ENCODE results near the gene MS4A3.

The MS4A3 gene

DNA sequence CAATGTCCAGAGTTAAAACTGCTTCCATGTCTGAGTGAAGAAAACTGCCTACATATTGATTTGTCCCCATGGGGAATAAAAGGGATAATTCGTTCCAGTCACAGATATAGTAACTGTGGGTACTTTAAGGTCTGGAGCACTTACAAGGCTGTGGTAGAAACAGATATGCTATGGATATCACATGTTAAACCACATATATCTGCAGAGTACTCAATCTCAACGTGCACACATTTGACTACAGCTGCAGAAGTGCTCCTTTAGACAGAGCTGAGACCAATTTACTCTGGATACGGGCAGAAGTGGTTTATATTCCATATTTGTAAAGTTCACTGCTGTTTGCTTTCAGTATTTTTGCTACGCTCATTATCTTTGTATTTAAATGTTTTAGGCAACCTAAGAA, 22.3 kb downstream of the MS4A3 start:
- no peak overlapping the region for H3K27ac ChIP-seq (replicated peaks)
- peak in 1 of 2 experiments; percentile 5 for DNase-seq (ENCODE audit: low read depth in 1 of 2, low spot score in 1 of 2)
- H3K4me3 ChIP-seq (replicated peaks; ENCODE audit: insufficient read depth, low read length): no peak overlapping the region
- no peaks in the 10 kb centered on the region for H3K27me3 ChIP-seq (ENCODE audit: insufficient read depth, poor library complexity, severe bottlenecking)
- TF ChIP-seq GABPA (IDR thresholded peaks at IDR 0.05; ENCODE audit: low read depth): no peak
- no peak for TF ChIP-seq REST (IDR thresholded peaks at IDR 0.05; ENCODE audit: insufficient replicate concordance, low read depth)
- no peak for TF ChIP-seq CTCF (IDR thresholded peaks at IDR 0.05; ENCODE audit: insufficient read depth, low read length)
- TF ChIP-seq SPI1 (IDR thresholded peaks at IDR 0.05; ENCODE audit: borderline replicate concordance, low read depth): no peak
- TF ChIP-seq POLR2AphosphoS5 (IDR thresholded peaks at IDR 0.05; ENCODE audit: low read depth): no peak

DNA sequence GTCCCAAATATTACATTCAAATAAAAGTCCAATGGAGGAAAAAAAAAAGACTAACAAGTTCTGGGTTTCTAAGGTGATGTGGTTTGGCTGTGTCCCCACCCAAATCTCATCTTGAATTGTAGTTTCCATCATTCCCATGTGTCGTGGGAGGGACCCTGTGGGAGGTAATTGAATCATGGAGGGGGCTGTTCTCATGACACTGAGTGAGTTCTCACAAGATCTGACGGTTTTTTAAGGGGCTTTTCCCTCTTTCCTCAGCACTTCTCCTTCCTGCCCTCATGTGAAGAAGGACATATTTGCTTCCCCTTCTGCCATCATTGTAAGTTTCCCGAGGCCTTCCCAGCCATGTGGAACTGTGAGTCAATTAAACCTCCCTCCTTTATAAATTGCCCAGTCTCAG, 24.1 kb downstream of the MS4A3 start:
- no peak for DNase-seq (ENCODE audit: low read depth in 1 of 2, low spot score in 1 of 2)
- Histone ChIP-seq H3K27me3 (ENCODE audit: insufficient read depth, poor library complexity, severe bottlenecking) (no peaks in the 10 kb centered on the region), H3K4me3 (replicated peaks; ENCODE audit: insufficient read depth, low read length) (no peak overlapping the region), H3K27ac (replicated peaks) (no peak overlapping the region)
- TF ChIP-seq SPI1 (IDR thresholded peaks at IDR 0.05; ENCODE audit: borderline replicate concordance, low read depth): no peak
- no peak for TF ChIP-seq REST (IDR thresholded peaks at IDR 0.05; ENCODE audit: insufficient replicate concordance, low read depth)
- no peak for TF ChIP-seq CTCF (IDR thresholded peaks at IDR 0.05; ENCODE audit: insufficient read depth, low read length)
- TF ChIP-seq GABPA (IDR thresholded peaks at IDR 0.05; ENCODE audit: low read depth): no peak
- no peak for TF ChIP-seq POLR2AphosphoS5 (IDR thresholded peaks at IDR 0.05; ENCODE audit: low read depth)

GRCh38 chr11:60084631-60085273, 28.3 kb downstream of the MS4A3 start:
- H3K27me3 ChIP-seq (ENCODE audit: insufficient read depth, poor library complexity, severe bottlenecking): no peaks in the 10 kb centered on the region
- H3K27ac ChIP-seq (replicated peaks): no peak overlapping the region
- H3K4me3 ChIP-seq (replicated peaks; ENCODE audit: insufficient read depth, low read length): no peak overlapping the region
- TF ChIP-seq GABPA (IDR thresholded peaks at IDR 0.05; ENCODE audit: low read depth): no peak
- no peak for TF ChIP-seq REST (IDR thresholded peaks at IDR 0.05; ENCODE audit: insufficient replicate concordance, low read depth)
- no peak for DNase-seq (ENCODE audit: low read depth in 1 of 2, low spot score in 1 of 2)
